ENCODE measurements around the gene MTMR3.

DNA sequence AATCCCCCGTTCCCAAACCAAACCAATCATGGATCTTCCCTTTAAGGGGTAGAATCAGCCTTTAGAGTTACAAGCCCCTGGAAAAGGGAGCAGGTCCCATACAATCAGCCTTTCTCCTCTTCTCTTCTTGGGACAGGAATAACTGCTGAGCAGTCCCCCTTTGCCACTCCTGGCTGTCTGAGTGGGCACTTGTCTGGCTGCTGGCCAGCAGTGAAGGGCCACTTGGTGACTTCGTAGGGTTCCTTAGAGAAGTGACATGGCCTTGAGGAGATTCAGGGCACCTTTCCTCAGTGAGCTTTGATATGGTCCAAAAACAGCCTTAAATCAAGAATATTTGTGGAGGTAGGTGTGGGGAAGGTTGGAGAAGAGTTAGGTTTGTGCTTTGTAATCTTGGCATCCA, 143.8 kb downstream of the MTMR3 start:
- TF ChIP-seq, protein P1, sequence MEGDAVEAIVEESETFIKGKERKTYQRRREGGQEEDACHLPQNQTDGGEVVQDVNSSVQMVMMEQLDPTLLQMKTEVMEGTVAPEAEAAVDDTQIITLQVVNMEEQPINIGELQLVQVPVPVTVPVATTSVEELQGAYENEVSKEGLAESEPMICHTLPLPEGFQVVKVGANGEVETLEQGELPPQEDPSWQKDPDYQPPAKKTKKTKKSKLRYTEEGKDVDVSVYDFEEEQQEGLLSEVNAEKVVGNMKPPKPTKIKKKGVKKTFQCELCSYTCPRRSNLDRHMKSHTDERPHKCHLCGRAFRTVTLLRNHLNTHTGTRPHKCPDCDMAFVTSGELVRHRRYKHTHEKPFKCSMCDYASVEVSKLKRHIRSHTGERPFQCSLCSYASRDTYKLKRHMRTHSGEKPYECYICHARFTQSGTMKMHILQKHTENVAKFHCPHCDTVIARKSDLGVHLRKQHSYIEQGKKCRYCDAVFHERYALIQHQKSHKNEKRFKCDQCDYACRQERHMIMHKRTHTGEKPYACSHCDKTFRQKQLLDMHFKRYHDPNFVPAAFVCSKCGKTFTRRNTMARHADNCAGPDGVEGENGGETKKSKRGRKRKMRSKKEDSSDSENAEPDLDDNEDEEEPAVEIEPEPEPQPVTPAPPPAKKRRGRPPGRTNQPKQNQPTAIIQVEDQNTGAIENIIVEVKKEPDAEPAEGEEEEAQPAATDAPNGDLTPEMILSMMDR (conservative IDR thresholded peaks at IDR 0.05 in 1 of 2, IDR thresholded peaks at IDR 0.05 in 1 of 2; ENCODE audit: extremely low read depth in 1 of 2, insufficient read depth in 1 of 2, low read depth in 1 of 2, low read length in 2 of 2) = no peak
- no peak for TF ChIP-seq EZH2 (IDR thresholded peaks at IDR 0.05; ENCODE audit: borderline replicate concordance, low read length)
